ENCODE data around the gene APEX1.

- TF ChIP-seq CTCF (IDR thresholded peaks at IDR 0.05): no peak
- peak in 1 of 2 donors; percentile 89 for TF ChIP-seq POLR2A (IDR thresholded peaks at IDR 0.05)
Observed at GRCh38 chr14:20461225-20462141, 6.5 kb downstream of the APEX1 start, which contains the start of gene PIP4P1.
